Aortic smooth muscle cell (primary cell): ENCODE results near the gene XCL1. TPM values are rescaled to one million over a fixed set of nuclear protein-coding genes. Genes with fewer than 3 reads are reported as not detected.

Experiments used
- total RNA-seq: library from RNA; depleted of rRNA; stranded (reverse); fragments of >200 nt; gene quantifications from 2 replicates; pipeline ENCODE4 v1.2.3, GENCODE V29; 2014

The XCL1 gene
- total RNA-seq, result not detected in 2 replicates

GRCh38 chr1:168576245-168576688, at the start of gene XCL1:
Gene XCL1 (plus strand): TSS chr1:168576605. CDS start chr1:168576638, 33 bp downstream.

GRCh38 chr1:168543840-168544498, 32.4 kb upstream of the XCL1 start, which contains the start of gene XCL2:
Gene XCL2 (minus strand): TSS chr1:168543997. CDS start chr1:168543964, 33 bp downstream.

Other genes starting within 250 kb of the XCL1 start
- not detected in 2 replicates for gene XCL2, start 32.6 kb upstream of the XCL1 start, total RNA-seq
- 0.93 and 1.7 TPM in 2 replicates for gene DPT, start 152.6 kb downstream of the XCL1 start, total RNA-seq